Gastroesophageal sphincter (tissue), 3 donors: ENCODE results near the gene ERG.

Experiments used
- EP300 ChIP-seq: sonication (generic); formaldehyde crosslinking; IDR thresholded peaks from one replicate; pipeline ENCODE4 v1.6.1; 2017; ENCODE audit warnings: antibody characterized with exemption, mild to moderate bottlenecking
- POLR2A ChIP-seq, 2 donors: fragments of 450-650 bp; IDR thresholded peaks; one replicate each; pipeline ENCODE4 v1.6.1; 2017; ENCODE audit warnings: antibody characterized with exemption in 2 of 2, mild to moderate bottlenecking in 2 of 2, moderate library complexity in 1 of 2
- POLR2AphosphoS5 ChIP-seq: sonication (generic); formaldehyde crosslinking; IDR thresholded peaks from one replicate; pipeline ENCODE4 v1.6.1; 2017; ENCODE audit warnings: antibody characterized with exemption
- TF ChIP-seq, protein P1 (sequence below), 4 experiments: fragments of 200-600 bp in 2 of 4; fragments of 450-650 bp in 2 of 4; sonication (generic) in 1 of 4; IDR thresholded peaks; one replicate each; pipeline ENCODE4 v1.5.1; 2017 to 2019; ENCODE audit warnings: antibody characterized with exemption in 4 of 4, mild to moderate bottlenecking in 2 of 4, moderate library complexity in 2 of 4

DNA sequence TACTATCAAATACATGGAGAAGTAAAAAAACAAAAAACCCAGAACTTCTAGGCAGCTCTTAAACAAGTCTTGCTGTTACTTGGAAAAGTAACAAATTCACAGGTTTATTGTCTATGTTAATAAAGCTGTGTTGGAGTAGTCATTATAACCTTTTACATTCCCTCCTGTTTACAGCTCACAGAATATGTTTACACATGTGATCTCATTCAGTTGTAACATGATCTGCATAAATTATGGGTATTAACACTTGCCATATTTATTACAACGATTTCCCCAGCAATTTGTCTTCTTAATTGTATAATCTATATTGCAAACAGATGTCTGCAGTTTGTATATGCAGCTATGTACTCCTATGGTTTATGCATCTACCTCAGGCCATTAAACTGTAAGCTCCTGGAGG lies 28.6 kb downstream of the ERG start:
- TF ChIP-seq, protein P1, sequence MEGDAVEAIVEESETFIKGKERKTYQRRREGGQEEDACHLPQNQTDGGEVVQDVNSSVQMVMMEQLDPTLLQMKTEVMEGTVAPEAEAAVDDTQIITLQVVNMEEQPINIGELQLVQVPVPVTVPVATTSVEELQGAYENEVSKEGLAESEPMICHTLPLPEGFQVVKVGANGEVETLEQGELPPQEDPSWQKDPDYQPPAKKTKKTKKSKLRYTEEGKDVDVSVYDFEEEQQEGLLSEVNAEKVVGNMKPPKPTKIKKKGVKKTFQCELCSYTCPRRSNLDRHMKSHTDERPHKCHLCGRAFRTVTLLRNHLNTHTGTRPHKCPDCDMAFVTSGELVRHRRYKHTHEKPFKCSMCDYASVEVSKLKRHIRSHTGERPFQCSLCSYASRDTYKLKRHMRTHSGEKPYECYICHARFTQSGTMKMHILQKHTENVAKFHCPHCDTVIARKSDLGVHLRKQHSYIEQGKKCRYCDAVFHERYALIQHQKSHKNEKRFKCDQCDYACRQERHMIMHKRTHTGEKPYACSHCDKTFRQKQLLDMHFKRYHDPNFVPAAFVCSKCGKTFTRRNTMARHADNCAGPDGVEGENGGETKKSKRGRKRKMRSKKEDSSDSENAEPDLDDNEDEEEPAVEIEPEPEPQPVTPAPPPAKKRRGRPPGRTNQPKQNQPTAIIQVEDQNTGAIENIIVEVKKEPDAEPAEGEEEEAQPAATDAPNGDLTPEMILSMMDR (IDR thresholded peaks at IDR 0.05) = no peak
- TF ChIP-seq EP300 = no peak
- no peak for TF ChIP-seq POLR2A (IDR thresholded peaks at IDR 0.05)
- no peak for TF ChIP-seq POLR2AphosphoS5
